HFFc6 (cell line): Measurements from ENCODE around the gene SF3B1. TPM values are rescaled to one million over a fixed set of nuclear protein-coding genes. Genes with fewer than 3 reads are reported as not detected.

Source experiments
- DNase-seq: peaks from one replicate; pipeline ENCODE4 v3.0.0-alpha.2; 2018
- H3K27ac Mint-ChIP-seq: 2 replicates; pipeline ENCODE4 v1.8.0; 2020; ENCODE audit warnings: mild to moderate bottlenecking, mixed read lengths
- H3K27me3 Mint-ChIP-seq: 2 replicates; pipeline ENCODE4 v1.8.0; 2021; ENCODE audit warnings: mild to moderate bottlenecking, moderate library complexity, mixed read lengths; ENCODE audit not compliant: insufficient read depth
- H3K36me3 Mint-ChIP-seq: 2 replicates; pipeline ENCODE4 v1.8.0; 2021; ENCODE audit warnings: low read depth, mixed read lengths
- H3K4me1 Mint-ChIP-seq: 2 replicates; pipeline ENCODE4 v1.8.0; 2020; ENCODE audit warnings: low read depth, mixed read lengths
- H3K4me3 Mint-ChIP-seq: 2 replicates; pipeline ENCODE4 v1.8.0; 2020; ENCODE audit warnings: mild to moderate bottlenecking, moderate library complexity, mixed read lengths
- H3K9me3 Mint-ChIP-seq: 2 replicates; pipeline ENCODE4 v1.8.0; 2020; ENCODE audit warnings: mild to moderate bottlenecking, mixed read lengths
- total RNA-seq, 6 experiments: library from RNA; stranded (reverse); fragmentation: NEBNext Ultra II Directional; extraction: Animal tissue kit (Norgen Biotek cat#: 25700); gene quantifications; 2 replicates in 1 of 6; 3 replicates in 5 of 6; pipeline ENCODE4 v1.2.3, GENCODE V29; 2021
- TF ChIP-seq, protein P1 (sequence below): fragments of 200-600 bp; sonication (generic); IDR thresholded peaks from 2 replicates; pipeline ENCODE4 v1.5.0; 2021; ENCODE audit warnings: antibody characterized with exemption, mild to moderate bottlenecking

The SF3B1 gene
- total RNA-seq, 6 experiments from 2014 or later = 158 to 189 (median 175) TPM

GRCh38 chr2:197427986-197428385, 6.8 kb downstream of the SF3B1 start:
- Mint-ChIP-seq H3K36me3 (peaks cover 11% of the 10 kb centered on the region; the same call in 1 of the 2 replicates), H3K4me3 (no peak overlapping the region), H3K27ac (no peak overlapping the region), H3K4me1 (peaks cover 78% of the 10 kb centered on the region), H3K27me3 (no peaks in the 10 kb centered on the region), H3K9me3 (no peaks in the 10 kb centered on the region)
- TF ChIP-seq, protein P1, sequence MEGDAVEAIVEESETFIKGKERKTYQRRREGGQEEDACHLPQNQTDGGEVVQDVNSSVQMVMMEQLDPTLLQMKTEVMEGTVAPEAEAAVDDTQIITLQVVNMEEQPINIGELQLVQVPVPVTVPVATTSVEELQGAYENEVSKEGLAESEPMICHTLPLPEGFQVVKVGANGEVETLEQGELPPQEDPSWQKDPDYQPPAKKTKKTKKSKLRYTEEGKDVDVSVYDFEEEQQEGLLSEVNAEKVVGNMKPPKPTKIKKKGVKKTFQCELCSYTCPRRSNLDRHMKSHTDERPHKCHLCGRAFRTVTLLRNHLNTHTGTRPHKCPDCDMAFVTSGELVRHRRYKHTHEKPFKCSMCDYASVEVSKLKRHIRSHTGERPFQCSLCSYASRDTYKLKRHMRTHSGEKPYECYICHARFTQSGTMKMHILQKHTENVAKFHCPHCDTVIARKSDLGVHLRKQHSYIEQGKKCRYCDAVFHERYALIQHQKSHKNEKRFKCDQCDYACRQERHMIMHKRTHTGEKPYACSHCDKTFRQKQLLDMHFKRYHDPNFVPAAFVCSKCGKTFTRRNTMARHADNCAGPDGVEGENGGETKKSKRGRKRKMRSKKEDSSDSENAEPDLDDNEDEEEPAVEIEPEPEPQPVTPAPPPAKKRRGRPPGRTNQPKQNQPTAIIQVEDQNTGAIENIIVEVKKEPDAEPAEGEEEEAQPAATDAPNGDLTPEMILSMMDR = no peak
- DNase-seq = no peak

DNA sequence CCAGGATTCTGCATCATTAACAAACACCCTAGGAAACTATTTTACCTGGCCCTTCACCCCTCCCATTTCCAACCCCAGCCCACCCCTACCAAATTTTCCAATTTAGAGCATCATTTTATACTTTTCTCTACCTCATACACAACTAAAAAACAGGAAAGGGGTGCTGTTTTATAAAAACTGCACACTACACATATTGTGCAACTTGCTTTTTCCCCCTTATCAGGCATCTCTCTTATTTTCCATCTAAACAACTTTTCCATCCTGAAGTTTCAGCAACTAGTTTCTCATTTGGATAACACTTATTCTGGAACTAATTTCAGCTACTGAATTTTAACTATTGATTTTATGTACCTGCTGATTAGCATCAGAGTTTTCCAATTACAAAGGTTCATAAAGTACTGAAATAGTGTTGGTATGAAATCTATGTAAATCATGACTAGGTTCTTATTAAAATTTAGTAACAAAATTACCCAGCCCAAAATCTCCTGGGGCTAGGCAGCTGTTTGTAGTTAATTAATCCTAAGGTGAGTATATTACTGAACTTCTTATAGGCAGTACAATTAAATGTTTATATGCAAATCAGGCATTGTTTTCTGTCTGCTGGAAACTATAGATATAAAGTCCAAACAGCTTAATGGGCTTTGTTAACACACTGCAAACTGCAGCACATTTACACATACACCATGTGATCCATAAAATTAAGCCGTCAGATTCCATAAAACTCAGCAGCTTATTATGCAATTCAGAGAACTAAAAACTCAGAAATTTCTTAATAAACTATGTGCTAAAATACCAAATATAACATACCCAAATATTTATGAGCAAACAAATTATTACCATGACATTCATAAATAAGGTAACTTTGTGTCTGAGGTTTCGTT, 7.9 kb downstream of the SF3B1 start:
- no peak for DNase-seq
- TF ChIP-seq, protein P1 = no peak
- H3K4me1 Mint-ChIP-seq = peaks cover 68% of the 10 kb centered on the region
- no peaks in the 10 kb centered on the region for H3K27me3 Mint-ChIP-seq
- H3K27ac Mint-ChIP-seq = no peak overlapping the region
- peak overlapping the region; percentile 10; the same call in 1 of the 2 replicates for H3K4me3 Mint-ChIP-seq
- no peaks in the 10 kb centered on the region for H3K9me3 Mint-ChIP-seq
- peaks cover 9% of the 10 kb centered on the region; the same call in 1 of the 2 replicates for H3K36me3 Mint-ChIP-seq

GRCh38 chr2:197425550-197425949, 9.3 kb downstream of the SF3B1 start:
- Mint-ChIP-seq H3K27ac (no peak overlapping the region), H3K36me3 (peaks cover 6% of the 10 kb centered on the region; the same call in 1 of the 2 replicates), H3K4me3 (no peak overlapping the region), H3K4me1 (peaks cover 54% of the 10 kb centered on the region), H3K27me3 (no peaks in the 10 kb centered on the region), H3K9me3 (no peaks in the 10 kb centered on the region)
- DNase-seq = no peak
- TF ChIP-seq, protein P1 = no peak

DNA sequence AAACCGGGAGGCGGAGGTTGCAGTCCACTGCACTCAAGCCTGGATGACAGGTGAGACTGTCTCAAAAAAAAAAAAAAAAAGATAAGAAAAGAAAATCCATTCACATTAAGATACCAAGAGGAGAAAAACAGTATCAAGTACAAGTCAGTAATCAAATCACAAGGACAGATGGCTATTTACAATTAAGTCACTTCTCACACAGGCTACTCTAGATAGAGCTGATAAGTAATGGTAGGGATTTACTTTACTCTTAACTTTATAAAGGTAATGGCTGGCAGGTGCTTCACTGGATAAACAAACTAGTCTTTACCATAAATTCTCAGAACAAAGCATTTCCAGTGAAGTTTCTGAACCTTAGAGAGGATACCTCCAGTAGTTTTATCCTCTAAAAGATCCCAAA, 11.5 kb downstream of the SF3B1 start:
- no peak overlapping the region for H3K27ac Mint-ChIP-seq
- peaks cover 6% of the 10 kb centered on the region; the same call in 1 of the 2 replicates for H3K36me3 Mint-ChIP-seq

DNA sequence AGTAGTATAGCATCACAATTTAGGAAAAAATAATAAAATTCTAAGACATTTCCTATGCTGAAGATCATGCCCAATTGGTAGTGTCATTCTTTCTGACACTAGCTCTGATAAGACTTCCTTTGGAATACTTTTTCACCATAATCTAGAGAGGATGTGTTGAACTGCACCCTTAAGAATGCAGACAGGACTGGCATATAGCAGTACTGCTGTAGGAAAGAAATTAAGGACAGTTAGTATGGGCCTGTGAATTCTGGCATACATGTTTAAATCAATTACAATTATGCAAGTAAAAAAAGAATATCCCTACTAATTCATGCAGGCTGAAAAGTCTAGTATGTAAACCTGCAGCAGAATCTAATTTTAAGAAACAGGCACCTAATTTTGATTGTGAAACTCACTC, 15.4 kb downstream of the SF3B1 start:
- Mint-ChIP-seq H3K36me3 (peaks cover 25% of the 10 kb centered on the region), H3K9me3 (no peaks in the 10 kb centered on the region), H3K4me1 (peaks cover 17% of the 10 kb centered on the region), H3K4me3 (no peak overlapping the region), H3K27ac (no peak overlapping the region), H3K27me3 (no peaks in the 10 kb centered on the region; the same call in 1 of the 2 replicates)
- DNase-seq = no peak
- TF ChIP-seq, protein P1 = no peak

More for the DNA sequence above, 11.5 kb downstream of the SF3B1 start:
- TF ChIP-seq, protein P1 = no peak
- DNase-seq = no peak
- Mint-ChIP-seq H3K9me3 (no peaks in the 10 kb centered on the region), H3K4me1 (peaks cover 34% of the 10 kb centered on the region), H3K4me3 (no peak overlapping the region), H3K27me3 (no peaks in the 10 kb centered on the region)
